HepG2 (cell line): ENCODE data around the gene YAP1. TPM values are rescaled to one million over a fixed set of nuclear protein-coding genes. Genes with fewer than 3 reads are reported as not detected.

Experiments
- ATAC-seq: fragments of 200-7000 bp; cut with Tn5 transposase; 3 replicates; pipeline ENCODE4 v1.9.1; 2020; ENCODE audit warnings: mild to moderate bottlenecking, moderate library complexity
- BruUV-seq: library from RNA; stranded (reverse); fragments of 400-500 nt; replicated peaks from 2 replicates; lab custom pipeline; 2021; lab: Mats Ljungman, UMichigan
- CTCF ChIA-PET: fragments of 300-600 bp; formaldehyde crosslinking; extraction: SDS; loops from one replicate; lab custom pipeline; 2021; ENCODE audit warnings: low total read pairs, inconsistent platforms, low intra/inter-chr PET ratio; lab: Yijun Ruan, JAX
- POLR2A ChIA-PET: fragments of 350-600 bp; sonication (Branson Sonifier 250); formaldehyde crosslinking; loops from one replicate; lab custom pipeline; 2020; ENCODE audit warnings: antibody characterized with exemption, inconsistent platforms; lab: Yijun Ruan, JAX
- DNase-seq: peaks from one replicate; pipeline ENCODE4 v3.0.0-alpha.2; 2015; ENCODE audit warnings: low spot score
- FAIRE-seq: peaks from 3 replicates; lab custom pipeline; 2011; peaks lifted over from hg19 to GRCh38; lab: Jason Lieb, UNC
- H2AFZ ChIP-seq: one replicate; pipeline ENCODE4 v1.6.1; 2011; ENCODE audit warnings: low read length, inconsistent platforms
- H3K27ac ChIP-seq: fragments of 300-600 bp; 3 replicates; pipeline ENCODE4 v1.8.0; 2011; ENCODE audit warnings: mixed run types, mild to moderate bottlenecking, mixed read lengths, low read length, inconsistent platforms; ENCODE audit not compliant: insufficient read depth; ENCODE audit errors: extremely low read length
- H3K27me3 ChIP-seq, 2 experiments: fragments of 200-600 bp in 1 of 2; 2 replicates in 1 of 2; 3 replicates in 1 of 2; pipeline versions ENCODE4 v1.6.0 to v1.8.0; 2011; ENCODE audit warnings: low read length in 2 of 2, mild to moderate bottlenecking in 2 of 2, moderate library complexity in 2 of 2, inconsistent platforms in 1 of 2; ENCODE audit not compliant: insufficient read depth in 2 of 2, control insufficient read depth in 1 of 2
- H3K36me3 ChIP-seq, 2 experiments: fragments of 200-600 bp in 1 of 2; replicated peaks in 1 of 2; 2 replicates in 1 of 2; 3 replicates in 1 of 2; pipeline versions ENCODE4 v1.5.1 to v1.8.0; 2011; ENCODE audit warnings: low read length in 2 of 2, inconsistent platforms in 1 of 2; ENCODE audit not compliant: insufficient read depth in 2 of 2, control insufficient read depth in 1 of 2
- H3K4me1 ChIP-seq: 2 replicates; pipeline ENCODE4 v1.5.1; 2012; ENCODE audit warnings: low read length, inconsistent platforms; ENCODE audit not compliant: insufficient read depth
- H3K4me2 ChIP-seq: 2 replicates; pipeline ENCODE4 v1.6.0; 2011; ENCODE audit warnings: low read depth, low read length, inconsistent platforms
- H3K4me3 ChIP-seq, 3 experiments: fragments of 200-600 bp in 1 of 3; sonication (generic), shearing (Covaris generic) in 1 of 3; replicated peaks in 1 of 3; 2 replicates each; pipeline ENCODE4 v1.5.1; 2011 to 2016; ENCODE audit warnings: low read length in 3 of 3, inconsistent platforms in 2 of 3, low read depth in 2 of 3, mild to moderate bottlenecking in 2 of 3, control low read depth in 1 of 3, mixed read lengths in 1 of 3; ENCODE audit not compliant: insufficient read depth in 1 of 3
- H3K79me2 ChIP-seq: one replicate; pipeline ENCODE4 v1.6.1; 2011; ENCODE audit warnings: low read length, inconsistent platforms; ENCODE audit not compliant: insufficient read depth
- H3K9ac ChIP-seq: 2 replicates; pipeline ENCODE4 v1.6.0; 2011; ENCODE audit warnings: mild to moderate bottlenecking, low read depth, low read length, inconsistent platforms; ENCODE audit not compliant: insufficient read depth
- H3K9me3 ChIP-seq: 2 replicates; pipeline ENCODE4 v1.5.1; 2012; ENCODE audit warnings: mild to moderate bottlenecking, low read length
- H4K20me1 ChIP-seq: 2 replicates; pipeline ENCODE4 v1.6.0; 2011; ENCODE audit warnings: inconsistent platforms, mild to moderate bottlenecking, low read length, moderate library complexity; ENCODE audit not compliant: insufficient read depth
- ARID5B ChIP-seq: IDR thresholded peaks from 2 replicates; pipeline ENCODE4 v1.4.0; 2020; ENCODE audit warnings: mild to moderate bottlenecking, missing genetic modification reagents
- ATF2 ChIP-seq: sonication (generic); formaldehyde crosslinking; IDR thresholded peaks from 2 replicates; pipeline ENCODE4 v1.4.0; 2020; ENCODE audit warnings: missing genetic modification reagents
- BRCA1 ChIP-seq: sonication (generic); formaldehyde crosslinking; IDR thresholded peaks from 2 replicates; pipeline ENCODE4 v1.4.0; 2020; ENCODE audit warnings: missing genetic modification reagents
- EED ChIP-seq: sonication (generic); formaldehyde crosslinking; IDR thresholded peaks from 2 replicates; pipeline ENCODE4 v1.5.0; 2020; ENCODE audit warnings: mild to moderate bottlenecking, missing genetic modification reagents
- EZH2 ChIP-seq: conservative IDR thresholded peaks from 2 replicates; pipeline ENCODE4 v1.6.1; 2012; ENCODE audit warnings: mild to moderate bottlenecking, low read depth, low read length, moderate library complexity
- IKZF5 ChIP-seq: IDR thresholded peaks from 2 replicates; pipeline ENCODE4 v1.6.1; 2018; ENCODE audit warnings: missing genetic modification reagents, mild to moderate bottlenecking, missing compliant biosample characterization
- IRX3 ChIP-seq: sonication (generic); formaldehyde crosslinking; IDR thresholded peaks from 2 replicates; pipeline ENCODE4 v1.8.1; 2023; ENCODE audit warnings: mild to moderate bottlenecking, low read depth, missing genetic modification reagents, borderline replicate concordance
- SIX4 ChIP-seq: sonication (generic); formaldehyde crosslinking; IDR thresholded peaks from 2 replicates; pipeline ENCODE4 v1.4.0; 2020; ENCODE audit warnings: missing genetic modification reagents
- SMAD9 ChIP-seq: sonication (generic); formaldehyde crosslinking; IDR thresholded peaks from 2 replicates; pipeline ENCODE4 v1.5.1; 2020; ENCODE audit warnings: mild to moderate bottlenecking, missing genetic modification reagents
- STAG1 ChIP-seq: sonication (generic); formaldehyde crosslinking; IDR thresholded peaks from 2 replicates; pipeline ENCODE4 v1.4.0; 2020; ENCODE audit warnings: missing genetic modification reagents
- TFAP4 ChIP-seq: sonication (generic); IDR thresholded peaks from 2 replicates; pipeline ENCODE4 v1.6.1; 2016; ENCODE audit warnings: low read depth, borderline replicate concordance
- TOPORS ChIP-seq: sonication (generic); formaldehyde crosslinking; IDR thresholded peaks from 2 replicates; pipeline ENCODE4 v1.8.0; 2023; ENCODE audit warnings: mild to moderate bottlenecking, missing genetic modification reagents
- ZNF629 ChIP-seq: sonication (generic); formaldehyde crosslinking; conservative IDR thresholded peaks from 2 replicates; pipeline ENCODE4 v1.5.0; 2020; ENCODE audit warnings: missing genetic modification reagents
- ZNF747 ChIP-seq: sonication (generic); formaldehyde crosslinking; IDR thresholded peaks from 2 replicates; pipeline ENCODE4 v1.8.1; 2023; ENCODE audit warnings: missing genetic modification reagents, mild to moderate bottlenecking, borderline replicate concordance
- WGBS: methylation state at CpG from one replicate; pipeline ENCODE4 v1.1.6; 2017; ENCODE audit warnings: low lambda C conversion rate; 5-methylcytosine and 5-hydroxymethylcytosine counted together
- in situ Hi-C: cut with HindIII; loops from 2 replicates; pipeline ENCODE4 v1.10.0; 2017; ENCODE audit warnings: low pct_unique_long_range_greater_than_20kb; ENCODE audit not compliant: extremely low pct_ligation_motif_present
- intact Hi-C: fragments of 100-400 bp; cut with micrococcal nuclease; formaldehyde crosslinking; loops from one replicate; pipeline ENCODE4 v1.10.0; 2022; ENCODE audit not compliant: unreplicated experiment
- polyA plus RNA-seq, 8 experiments: library from polyadenylated mRNA; depleted of rRNA in 3 of 8; stranded (reverse) in 7 of 8; unstranded in 1 of 8; fragments of >200 nt; fragmentation: Illumina TruSeq in 4 of 8; extraction: Trizol in 4 of 8; gene quantifications; 2 replicates each; pipeline versions ENCODE4 v1.2.1 to v1.2.3, GENCODE V29; 2011 to 2016; ENCODE audit warnings: low read depth in 4 of 8, missing spikeins in 1 of 8, mixed read lengths in 1 of 8; ENCODE audit not compliant: insufficient read depth in 1 of 8
- total RNA-seq, 5 experiments: library from RNA; depleted of rRNA; stranded (reverse); fragments of >200 nt; fragmentation: Illumina TruSeq; extraction: Trizol; gene quantifications; 2 replicates each; pipeline ENCODE4 v1.2.3, GENCODE V29; 2016; ENCODE audit warnings: low read depth in 1 of 5

Gene YAP1
- total and polyA plus RNA-seq, 2 of the 13 experiments (the other 11 are each of a cell fraction or from before 2014, with no cell fraction given) = 59.5 to 91.0 TPM

DNA sequence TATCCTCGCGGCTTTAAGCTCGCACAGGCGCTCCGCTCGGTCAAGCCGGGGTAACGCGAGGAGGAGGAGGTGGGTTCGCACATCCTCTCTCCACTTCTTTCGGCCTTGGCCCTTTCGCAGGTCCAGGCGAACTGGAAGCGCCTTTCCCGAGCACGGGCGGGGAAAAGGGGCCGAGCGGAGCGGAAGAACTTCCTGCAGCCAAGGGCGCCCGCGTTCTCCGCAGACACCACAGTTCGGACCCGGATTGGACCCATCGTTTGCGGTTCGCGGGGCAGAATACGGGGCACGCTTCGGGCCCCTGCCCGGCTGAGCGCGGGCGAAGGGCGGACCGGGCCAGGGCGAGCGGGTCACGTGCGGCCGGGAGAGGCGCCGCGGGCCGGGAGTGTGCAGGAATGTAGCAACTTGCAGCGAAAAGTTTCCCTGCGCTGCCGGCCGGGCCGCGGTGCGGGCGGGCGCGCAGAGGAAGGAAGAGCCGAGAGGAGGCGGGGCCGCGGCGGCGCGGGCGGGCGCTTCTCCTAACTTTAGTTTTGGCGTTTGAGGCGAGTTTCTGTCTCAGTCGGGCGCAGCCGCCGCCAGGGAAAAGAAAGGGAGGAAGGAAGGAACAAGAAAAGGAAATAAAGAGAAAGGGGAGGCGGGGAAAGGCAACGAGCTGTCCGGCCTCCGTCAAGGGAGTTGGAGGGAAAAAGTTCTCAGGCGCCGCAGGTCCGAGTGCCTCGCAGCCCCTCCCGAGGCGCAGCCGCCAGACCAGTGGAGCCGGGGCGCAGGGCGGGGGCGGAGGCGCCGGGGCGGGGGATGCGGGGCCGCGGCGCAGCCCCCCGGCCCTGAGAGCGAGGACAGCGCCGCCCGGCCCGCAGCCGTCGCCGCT lies at the start of gene YAP1 (continued):
- TF ChIP-seq IRX3 = peak; percentile 84; the same call in 1 of the 2 replicates
- TF ChIP-seq TFAP4 = no peak
- TF ChIP-seq ZNF747 (CRISPR knock-in tag) = peak; percentile 66; the same call in 1 of the 2 replicates
- peak; percentile 91 for TF ChIP-seq EED (CRISPR knock-in tag)
- peak; percentile 73; the same call in 1 of the 2 replicates for TF ChIP-seq ATF2
- TF ChIP-seq TOPORS (CRISPR knock-in tag) = peak; percentile 95
- no peak; the same call in 1 of the 2 replicates for TF ChIP-seq SIX4 (CRISPR knock-in tag)

GRCh38 chr11:102061276-102061675 lies 49.0 kb upstream of the YAP1 start:
- no peaks in the 10 kb centered on the region for H3K27me3 ChIP-seq
- H2AFZ ChIP-seq = no peak overlapping the region
- DNase-seq (peak; percentile 21), ATAC-seq (peak; percentile 89), FAIRE-seq (peak; percentile 50)
- H3K36me3 ChIP-seq = no peaks in the 10 kb centered on the region
- 14% methylated on average over 2 of the region's 2 CpGs for WGBS
- no peak overlapping the region for H3K4me2 ChIP-seq
- no peaks in the 10 kb centered on the region for H3K79me2 ChIP-seq
- no TSS peak for BruUV-seq
- ChIA-PET CTCF (no interaction called here), POLR2A (no interaction called here)
- H4K20me1 ChIP-seq = no peaks in the 10 kb centered on the region
- no peak overlapping the region for H3K4me3 ChIP-seq
- H3K27ac ChIP-seq = no peak overlapping the region
- no peaks in the 10 kb centered on the region for H3K9me3 ChIP-seq
- intact Hi-C loops = loop anchor here (5.0 kb wide), 1 partner anchor 96 kb away; no protein-coding TSS in a partner anchor
- in situ Hi-C loops = no loop called here
- 0 out of 2 replicates have a peak, but pooled peaks cover 10% of the 10 kb centered on the region for H3K4me1 ChIP-seq
- H3K9ac ChIP-seq = no peak overlapping the region
- TF ChIP-seq EZH2 (no peak), SMAD9 (no peak), STAG1 (peak; percentile 66), BRCA1 (CRISPR knock-in tag) (no peak), IKZF5 (CRISPR knock-in tag) (no peak), ARID5B (CRISPR knock-in tag) (peak; percentile 21; the same call in 1 of the 2 replicates), ZNF629 (CRISPR knock-in tag) (no peak)
